Measurements from ENCODE around the gene CAVIN2. TPM values are rescaled to one million over a fixed set of nuclear protein-coding genes. Genes with fewer than 3 reads are reported as not detected.

CAVIN2 gene, protein sequence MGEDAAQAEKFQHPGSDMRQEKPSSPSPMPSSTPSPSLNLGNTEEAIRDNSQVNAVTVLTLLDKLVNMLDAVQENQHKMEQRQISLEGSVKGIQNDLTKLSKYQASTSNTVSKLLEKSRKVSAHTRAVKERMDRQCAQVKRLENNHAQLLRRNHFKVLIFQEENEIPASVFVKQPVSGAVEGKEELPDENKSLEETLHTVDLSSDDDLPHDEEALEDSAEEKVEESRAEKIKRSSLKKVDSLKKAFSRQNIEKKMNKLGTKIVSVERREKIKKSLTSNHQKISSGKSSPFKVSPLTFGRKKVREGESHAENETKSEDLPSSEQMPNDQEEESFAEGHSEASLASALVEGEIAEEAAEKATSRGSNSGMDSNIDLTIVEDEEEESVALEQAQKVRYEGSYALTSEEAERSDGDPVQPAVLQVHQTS
- total RNA-seq: 100 to 1,000 TPM; 106 to 145 TPM
- long read RNA-seq, transcript CAVIN2-201 (2 exons, 3,229 nt): major isoform, 276 of 295 reads
- long read RNA-seq, partial matches to known transcripts: 15 of 295 reads
- long read RNA-seq, other reads (novel, unspliced or antisense): 4 of 295 reads

- DNase-seq (peak; percentile 81), ATAC-seq (peak; percentile 85 to 90)
- intact Hi-C loops (cut with DNase I): no loop called here
Measured at GRCh38 chr2:191846515-191847476, at the start of gene CAVIN2. CAVIN2 (minus strand) TSS chr2:191847088; CDS start chr2:191846925, 163 bp downstream.

DNA sequence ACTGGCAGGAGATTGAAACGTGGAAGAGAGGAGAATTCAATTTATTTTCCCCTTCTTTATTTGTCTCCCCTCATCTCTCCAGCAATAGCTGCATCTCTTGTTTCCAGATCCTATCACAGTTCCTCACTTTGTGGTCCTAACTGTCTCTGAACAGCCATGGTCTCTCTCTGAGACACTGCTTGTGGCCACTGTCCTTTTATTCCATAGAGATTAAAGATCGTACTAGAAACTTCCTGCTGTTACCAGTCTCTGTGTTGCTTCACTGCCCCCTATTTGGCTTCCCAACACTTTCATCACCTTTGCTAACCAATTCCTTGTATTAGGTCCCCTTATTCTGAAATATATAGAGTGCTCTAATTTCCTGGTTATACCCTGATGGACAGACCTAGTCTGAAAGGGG is 48.9 kb upstream of the CAVIN2 start:
- intact Hi-C loops (cut with DNase I): no loop called here
- no peak for ATAC-seq
- no peak for DNase-seq

GRCh38 chr2:191895195-191895594 is 48.3 kb upstream of the CAVIN2 start:
- peak in 1 of 2 donors; percentile 10 for ATAC-seq
- intact Hi-C loops (cut with DNase I): no loop called here

GRCh38 chr2:191894681-191895147 is 47.8 kb upstream of the CAVIN2 start:
- peak in 1 of 2 donors; percentile 79 for ATAC-seq
- no peak for DNase-seq
- intact Hi-C loops (cut with DNase I): no loop called here

More at GRCh38 chr2:191895195-191895594, 48.3 kb upstream of the CAVIN2 start:
- no peak for DNase-seq

GRCh38 chr2:191892391-191892790 is 45.5 kb upstream of the CAVIN2 start:
- ATAC-seq (peak in 1 of 2 donors; percentile 19), DNase-seq (no peak)
- intact Hi-C loops (cut with DNase I): no loop called here

- ATAC-seq (no peak), DNase-seq (no peak)
- intact Hi-C loops (cut with DNase I): no loop called here
Measured at GRCh38 chr2:191891656-191892055, 44.8 kb upstream of the CAVIN2 start.

- ATAC-seq: no peak
- no peak for DNase-seq
- intact Hi-C loops (cut with DNase I): no loop called here
Measured at GRCh38 chr2:191889931-191890330, 43.0 kb upstream of the CAVIN2 start.

DNA sequence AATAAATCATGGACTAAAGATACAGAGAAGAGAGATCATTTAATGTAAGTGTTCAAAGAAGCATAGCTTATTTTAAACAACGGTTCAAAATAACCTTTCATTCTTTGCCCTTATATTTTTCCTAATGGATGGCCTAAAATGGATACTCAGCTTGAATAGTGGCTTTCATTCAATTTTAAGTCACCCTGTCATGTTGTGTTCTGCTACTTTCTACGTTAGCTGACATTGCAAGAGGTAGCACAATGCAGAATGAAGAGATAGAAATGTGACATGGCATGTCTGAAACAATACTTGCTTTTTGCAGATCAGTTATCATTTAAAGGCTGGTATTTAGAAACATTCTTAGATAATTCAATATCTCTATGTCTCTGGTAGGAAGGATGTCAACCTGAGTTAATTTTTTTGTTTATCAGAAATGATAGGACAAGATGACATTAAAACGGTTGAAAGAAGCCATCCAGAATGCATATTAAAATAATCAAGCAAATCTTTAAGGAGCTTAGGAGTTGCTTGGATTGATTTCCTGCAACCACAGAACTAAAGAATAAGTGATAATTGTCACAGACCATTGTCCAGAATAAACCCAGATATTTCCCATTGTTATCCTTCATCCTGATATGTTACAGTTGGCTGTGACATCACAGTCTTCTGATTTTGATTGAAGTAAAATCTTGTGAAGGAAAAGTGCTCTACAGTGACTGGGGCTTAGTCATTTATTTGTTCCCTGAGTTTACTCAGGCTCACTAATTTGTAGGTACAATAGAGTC is 41.7 kb upstream of the CAVIN2 start:
- DNase-seq (no peak), ATAC-seq (no peak)
- intact Hi-C loops (cut with DNase I): no loop called here

DNA sequence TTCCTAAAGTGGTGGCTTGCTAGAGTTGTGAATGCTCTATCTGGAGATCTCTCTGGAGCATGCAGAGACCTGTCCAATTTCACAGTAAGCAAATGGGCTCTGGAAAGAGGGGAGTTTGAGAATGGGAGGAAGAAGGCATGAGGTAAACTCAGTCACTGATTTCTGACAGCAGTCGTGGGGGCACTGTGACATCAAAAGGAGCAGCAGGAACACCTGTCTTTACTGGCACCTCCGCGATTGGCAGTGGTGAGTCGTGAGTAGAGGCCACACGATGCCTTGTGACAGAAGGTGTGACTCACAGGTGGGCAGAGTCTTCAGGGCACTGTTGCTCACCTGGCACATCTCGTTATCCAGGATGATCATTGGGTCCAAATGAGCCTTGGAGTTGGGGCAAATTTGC is 38.8 kb upstream of the CAVIN2 start:
- intact Hi-C loops (cut with DNase I): no loop called here
- ATAC-seq (no peak), DNase-seq (no peak)

GRCh38 chr2:191885098-191885497 is 38.2 kb upstream of the CAVIN2 start:
- DNase-seq: no peak
- intact Hi-C loops (cut with DNase I): no loop called here
- peak in 1 of 2 donors; percentile 35 for ATAC-seq

GRCh38 chr2:191881982-191882816 is 35.3 kb upstream of the CAVIN2 start:
- intact Hi-C loops (cut with DNase I): no loop called here
- DNase-seq: no peak
- ATAC-seq: no peak

GRCh38 chr2:191878548-191879279 is 31.8 kb upstream of the CAVIN2 start:
- ATAC-seq (peak in 1 of 2 donors; percentile 32), DNase-seq (no peak)
- intact Hi-C loops (cut with DNase I): no loop called here

- no peak for DNase-seq
- intact Hi-C loops (cut with DNase I): no loop called here
- ATAC-seq: no peak
Measured at GRCh38 chr2:191877875-191878274, 31.0 kb upstream of the CAVIN2 start.

DNA sequence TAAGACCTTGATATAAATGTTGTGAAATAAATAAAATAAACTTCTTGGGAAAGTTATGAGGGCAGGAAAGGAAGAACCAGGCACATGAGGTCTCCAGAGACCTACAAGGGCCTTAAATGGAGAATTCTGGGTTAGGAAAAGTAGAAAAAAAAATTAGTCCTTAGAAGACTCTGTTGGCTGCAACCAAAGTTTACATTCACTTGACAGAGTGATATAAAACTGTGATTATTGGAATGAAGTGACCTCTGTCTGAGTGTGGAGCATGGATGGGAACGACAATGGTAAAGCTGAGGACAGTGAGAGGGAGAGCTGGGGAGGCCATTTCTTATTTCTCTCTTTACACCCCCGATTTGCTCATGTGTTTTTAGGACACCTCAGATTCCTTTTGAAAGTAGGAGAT is 29.0 kb upstream of the CAVIN2 start:
- DNase-seq: no peak
- intact Hi-C loops (cut with DNase I): no loop called here
- no peak for ATAC-seq

DNA sequence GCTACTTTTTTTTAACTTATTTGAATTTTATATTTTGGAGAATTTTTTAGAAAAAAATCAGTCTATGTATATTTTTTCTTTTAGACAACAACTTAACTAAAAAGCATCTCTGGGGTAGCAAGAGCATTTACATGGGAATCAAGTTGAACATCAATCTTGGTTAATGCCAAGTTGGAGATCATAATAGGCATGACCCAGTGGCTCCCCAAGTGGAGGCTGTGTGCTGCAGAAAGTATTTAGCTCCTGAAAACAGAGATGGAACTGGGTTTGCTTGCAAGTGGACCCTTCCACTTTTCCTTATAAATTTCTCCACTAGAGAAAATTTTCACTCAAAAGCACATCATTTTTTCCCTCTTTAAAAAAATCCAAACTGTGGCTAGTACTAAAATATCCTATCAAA is 23.9 kb upstream of the CAVIN2 start:
- intact Hi-C loops (cut with DNase I): no loop called here
- DNase-seq (no peak), ATAC-seq (no peak)

DNA sequence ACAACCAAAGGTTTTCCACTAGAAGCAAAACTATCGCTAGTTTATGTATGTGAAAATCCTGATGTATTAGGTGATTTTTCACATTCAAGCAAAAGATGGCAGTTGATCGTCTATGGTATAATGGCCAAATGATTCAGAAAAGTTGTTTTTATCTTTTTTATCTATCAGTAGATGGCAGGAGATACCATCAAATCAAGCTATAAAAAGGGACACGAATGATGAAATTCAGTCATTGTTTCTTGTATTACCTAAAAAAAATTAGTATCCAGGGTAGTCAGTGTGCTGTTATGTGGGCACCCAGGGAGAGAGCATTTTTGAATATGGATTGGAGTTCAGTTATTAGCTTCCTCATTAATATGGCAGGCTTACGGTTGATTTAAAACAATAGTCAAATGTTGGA is 22.9 kb upstream of the CAVIN2 start:
- DNase-seq (no peak), ATAC-seq (no peak)
- intact Hi-C loops (cut with DNase I): no loop called here

- no peak for DNase-seq
- ATAC-seq: no peak
- intact Hi-C loops (cut with DNase I): no loop called here
Measured at GRCh38 chr2:191869178-191869577, 22.3 kb upstream of the CAVIN2 start.

All from left cardiac atrium (tissue), 4 donors.